NCI-H226 (cell line): Measurements from ENCODE around the gene MCM3AP.
"Not testable (repeated sequence)": the region's sequence is repeated elsewhere in the genome, so short reads cannot be mapped to it uniquely, and the experiment has no call there.

Experiments used
- DNase-seq: peaks from one replicate; pipeline ENCODE4 v3.0.0-alpha.2; 2015

MCM3AP gene

DNA sequence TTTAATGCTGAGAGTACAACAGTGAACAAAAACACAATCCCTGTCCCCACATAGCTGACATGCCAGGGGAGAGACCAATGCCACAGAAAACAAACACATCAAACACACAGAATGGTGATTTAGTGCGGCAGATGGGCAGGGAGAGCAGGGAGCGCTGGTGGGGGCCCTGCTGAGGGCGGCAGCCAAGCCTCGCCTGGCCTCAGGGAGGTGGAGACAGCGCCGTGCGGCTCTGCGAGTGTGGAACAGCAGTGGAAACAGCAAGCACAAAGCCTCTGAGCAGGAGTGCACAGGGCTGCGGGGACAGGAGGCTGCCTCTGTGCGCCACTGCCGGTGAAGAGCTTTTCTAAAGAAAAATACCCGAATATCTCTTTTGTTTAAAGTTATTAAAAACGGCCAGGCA is 17.0 kb downstream of the MCM3AP start:
- DNase-seq = no peak

GRCh38 chr21:46266946-46267345 is 18.5 kb downstream of the MCM3AP start:
- DNase-seq = no peak

GRCh38 chr21:46265736-46266525 is 19.5 kb downstream of the MCM3AP start:
- DNase-seq = no peak

DNA sequence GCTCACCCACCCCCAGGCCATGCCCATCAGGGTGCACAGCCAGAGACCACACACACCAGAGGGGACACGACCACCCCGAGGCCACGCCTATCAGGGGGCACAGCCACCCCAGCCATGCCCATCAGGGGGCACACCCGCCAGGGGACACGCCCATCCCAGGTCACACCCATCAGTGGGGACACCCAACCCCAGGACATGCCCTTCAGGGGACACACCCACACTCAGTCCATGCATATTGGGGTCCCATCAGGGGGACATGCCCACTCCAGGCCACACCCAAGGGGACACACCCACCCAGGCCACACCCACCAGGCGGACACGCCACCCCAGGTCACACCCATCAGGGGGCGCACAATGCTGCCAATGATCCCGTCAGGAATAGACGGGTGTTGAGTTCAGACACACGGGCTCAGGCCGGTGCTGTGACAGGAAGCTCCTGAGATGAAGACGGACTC is 20.7 kb downstream of the MCM3AP start:
- no peak for DNase-seq

GRCh38 chr21:46264046-46264689 is 21.2 kb downstream of the MCM3AP start:
- DNase-seq = no peak

DNA sequence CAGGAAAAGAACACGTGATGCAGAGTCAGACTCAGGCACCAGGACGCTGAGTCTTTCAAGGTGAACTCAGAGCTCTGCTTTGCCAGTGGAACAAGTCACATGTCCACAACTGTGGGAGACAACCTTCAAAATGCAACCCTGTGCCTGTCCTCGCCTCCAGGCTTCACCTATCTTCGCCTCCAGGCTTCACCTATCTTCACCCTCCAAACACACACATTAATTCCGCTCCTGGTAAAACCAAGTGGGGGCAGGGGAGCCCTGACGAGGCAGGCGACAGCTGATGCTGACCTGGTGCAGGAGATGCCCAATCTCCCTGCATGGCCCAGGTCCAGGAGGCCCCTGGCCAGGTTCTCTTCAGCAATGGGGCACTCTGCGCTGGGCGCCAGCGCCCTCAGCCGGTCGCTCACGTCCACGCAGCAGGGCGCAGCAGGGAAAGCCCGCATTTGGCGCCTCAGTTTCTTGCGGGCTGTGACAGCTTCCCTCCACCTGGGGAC is 28.9 kb downstream of the MCM3AP start:
- DNase-seq = no peak

GRCh38 chr21:46255758-46256337 is 29.6 kb downstream of the MCM3AP start:
- no peak for DNase-seq

- no peak for DNase-seq
Observed at GRCh38 chr21:46255166-46255565, 30.2 kb downstream of the MCM3AP start.

GRCh38 chr21:46254208-46254975 is 31.0 kb downstream of the MCM3AP start:
- no peak for DNase-seq

DNA sequence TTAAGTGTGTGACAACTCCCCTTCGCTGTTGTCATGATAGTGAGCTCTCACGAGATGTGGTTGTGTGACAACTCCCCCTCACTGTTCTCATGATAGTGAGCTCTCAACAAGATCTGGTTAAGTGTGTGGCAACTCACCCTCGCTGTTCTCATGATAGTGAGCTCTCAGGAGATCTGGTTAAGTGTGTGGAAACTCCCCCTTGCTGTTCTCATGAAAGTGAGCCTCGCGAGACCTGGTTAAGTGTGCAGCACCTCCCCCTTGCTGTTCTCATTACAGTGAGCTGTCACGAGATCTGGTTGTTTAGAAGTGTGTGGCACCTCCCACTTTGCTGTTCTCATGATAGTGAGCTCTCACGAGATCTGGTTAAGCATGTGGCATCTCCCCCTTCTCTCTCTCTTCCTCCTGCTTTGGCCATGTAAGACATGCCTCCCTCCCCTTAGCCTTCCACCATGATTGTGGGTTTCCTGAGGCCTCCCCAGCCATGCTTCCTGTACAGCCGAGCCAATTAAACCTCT is 31.7 kb downstream of the MCM3AP start:
- no peak for DNase-seq

DNA sequence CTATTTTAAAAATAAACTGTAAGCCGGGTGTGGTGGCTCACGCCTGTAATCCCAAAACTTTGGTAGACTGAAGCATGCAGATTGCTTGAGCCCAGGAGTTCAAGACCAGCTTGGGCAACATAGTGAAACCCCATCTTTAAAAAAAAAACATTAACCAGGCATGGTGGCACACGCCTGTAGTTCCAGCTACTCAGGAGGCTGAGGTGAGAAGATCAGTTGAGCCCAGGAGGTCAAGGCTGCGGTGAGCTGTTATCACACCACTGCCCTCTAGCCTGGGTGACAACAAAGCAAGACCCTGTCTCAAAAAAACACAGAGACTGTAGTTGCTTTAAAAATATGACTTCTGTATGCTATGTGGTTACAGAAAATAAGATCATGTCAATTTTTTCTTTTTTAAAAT is 32.6 kb downstream of the MCM3AP start:
- DNase-seq = no peak

- DNase-seq = no peak
Observed at GRCh38 chr21:46250146-46250725, 35.2 kb downstream of the MCM3AP start.

DNA sequence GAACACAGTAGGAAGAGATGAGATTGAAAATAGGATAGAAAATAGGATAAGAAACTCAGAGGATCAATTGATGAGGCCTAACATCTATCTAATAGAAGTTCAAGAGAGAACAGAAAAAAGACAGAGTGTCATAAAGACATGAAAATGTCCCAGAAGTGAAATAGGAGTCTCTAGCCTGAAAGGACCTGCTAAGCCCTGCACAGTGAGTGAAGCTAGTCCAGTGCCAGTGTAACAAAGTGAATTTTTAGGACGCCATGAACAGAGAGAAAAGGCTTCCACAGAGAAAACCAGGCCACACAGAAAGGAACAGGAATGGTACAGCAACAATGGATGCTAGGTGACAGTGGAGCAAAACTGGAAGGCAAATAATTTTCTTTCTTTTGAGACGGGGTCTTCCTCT is 36.6 kb downstream of the MCM3AP start:
- no peak for DNase-seq

DNA sequence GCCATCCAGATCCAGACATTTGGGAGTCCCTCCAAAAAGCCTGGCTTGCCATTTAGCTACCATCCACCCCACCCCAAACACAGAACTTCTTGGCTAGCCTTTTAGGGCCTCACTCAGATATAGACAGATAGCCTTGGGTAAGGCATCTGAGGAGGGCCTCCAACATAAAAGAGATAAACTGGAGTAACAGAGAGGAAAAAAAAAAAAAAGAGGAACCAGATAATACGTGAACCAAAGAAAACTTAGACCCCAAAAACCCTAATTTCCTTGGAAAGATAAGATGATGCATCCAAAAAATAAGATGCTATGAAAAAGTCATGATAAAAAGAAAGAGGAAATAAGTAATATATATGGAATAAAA is 37.0 kb downstream of the MCM3AP start:
- DNase-seq = no peak

DNA sequence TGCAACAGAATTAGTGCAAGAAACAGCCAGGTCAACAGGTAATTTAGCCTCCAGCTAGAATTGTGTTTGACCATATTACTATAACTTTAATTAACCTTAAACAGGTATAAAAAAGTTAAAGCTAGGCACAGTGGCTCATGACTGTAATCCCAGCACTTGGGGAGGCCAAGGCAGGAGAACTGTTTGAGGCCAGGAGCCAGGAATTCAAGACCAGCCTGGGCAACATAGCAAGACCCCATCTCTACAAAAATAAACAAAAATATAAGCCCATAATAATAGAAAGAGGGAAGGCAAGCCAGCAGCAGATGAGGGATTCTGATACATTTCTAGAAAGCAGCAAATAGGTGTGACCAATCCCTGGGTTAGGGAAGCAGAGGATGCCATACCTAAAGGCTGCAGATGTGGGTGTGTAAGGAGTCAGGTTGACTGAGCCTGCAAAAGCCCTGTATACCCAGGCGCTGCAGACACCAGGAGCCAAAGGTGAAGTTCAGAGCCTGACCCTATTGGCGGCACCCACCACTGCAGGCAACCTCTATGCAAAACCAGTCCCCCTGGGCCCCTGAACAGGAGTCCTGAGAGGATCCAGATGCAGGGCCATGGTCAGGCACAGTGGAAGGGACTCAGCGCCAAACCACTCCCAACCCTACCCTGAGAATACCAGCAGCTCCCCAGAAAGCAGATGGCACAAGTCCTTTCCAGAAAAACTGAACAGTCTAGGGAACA is 37.6 kb downstream of the MCM3AP start:
- no peak for DNase-seq

GRCh38 chr21:46246345-46246744 is 39.1 kb downstream of the MCM3AP start:
- DNase-seq = no peak

- no peak for DNase-seq
Observed at GRCh38 chr21:46245213-46245915, 40.0 kb downstream of the MCM3AP start.

- no peak for DNase-seq
Observed at GRCh38 chr21:46244602-46245001, 40.8 kb downstream of the MCM3AP start.

- DNase-seq = no peak
Observed at GRCh38 chr21:46243960-46244361, 41.5 kb downstream of the MCM3AP start.

GRCh38 chr21:46243325-46243724 is 42.1 kb downstream of the MCM3AP start:
- DNase-seq = no peak

DNA sequence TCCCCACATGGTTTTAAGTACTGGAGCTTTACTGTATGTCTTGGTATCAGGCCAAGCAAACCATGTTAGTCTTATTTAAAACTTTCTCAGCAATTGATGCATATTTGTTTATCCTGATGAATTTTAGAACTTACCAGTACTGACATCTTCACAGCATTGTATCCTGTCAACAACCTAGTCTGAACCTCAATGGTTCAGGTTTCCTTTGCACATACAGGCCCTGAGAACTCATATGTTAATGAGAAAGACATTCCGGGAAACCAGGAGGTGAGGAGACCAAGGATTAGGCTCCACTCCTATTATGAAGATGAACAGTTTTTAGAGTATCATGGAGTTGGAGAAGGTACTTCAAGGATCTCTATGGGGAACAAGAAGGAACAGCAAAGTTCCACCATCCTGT is 43.8 kb downstream of the MCM3AP start:
- not testable (repeated sequence) for DNase-seq
